ENCODE measurements around the gene KIF26B. TPM values are rescaled to one million over a fixed set of nuclear protein-coding genes. Genes with fewer than 3 reads are reported as not detected.
A peak's percentile ranks its signal among the peaks of the same experiment; 100 is the strongest.

The KIF26B gene
- total and polyA plus RNA-seq, 2 experiments from 2014 or later: 2.5 to 8.0 TPM

- TF ChIP-seq EZH2 (IDR thresholded peaks at IDR 0.05; ENCODE audit: insufficient read depth, poor library complexity, severe bottlenecking): no peak
- no peak for TF ChIP-seq EZH2phosphoT487 (IDR thresholded peaks at IDR 0.05; ENCODE audit: insufficient read depth, low read depth)
Observed at GRCh38 chr1:245229051-245229450, 74.3 kb downstream of the KIF26B start.

GRCh38 chr1:245232931-245233330, 78.1 kb downstream of the KIF26B start:
- Histone ChIP-seq H3K36me3 (ENCODE audit: low read depth) (no peaks in the 10 kb centered on the region), H3K9me2 (ENCODE audit: insufficient read depth) (no peaks in the 10 kb centered on the region), H3K27ac (peak overlapping the region; percentile 55), H3K9me3 (ENCODE audit: low read depth) (no peaks in the 10 kb centered on the region), H3K4me2 (ENCODE audit: unreplicated experiment) (peak overlapping the region; percentile 46), H3K79me2 (ENCODE audit: insufficient read depth) (no peaks in the 10 kb centered on the region), H4K20me1 (ENCODE audit: insufficient read depth) (no peaks in the 10 kb centered on the region), H3K4me3 (peak overlapping the region; percentile 5; the same call in 1 of the 2 replicates), H3F3A (ENCODE audit: insufficient read depth) (peaks cover 18% of the 10 kb centered on the region), H3K27me3 (replicated peaks; ENCODE audit: insufficient read depth) (no peaks in the 10 kb centered on the region), H3K9ac (no peak overlapping the region), H3K4me1 (ENCODE audit: insufficient read depth) (peaks cover 15% of the 10 kb centered on the region; the same call in 1 of the 2 replicates), H2AFZ (peak overlapping the region; percentile 59)
- in situ Hi-C loops (cut with MboI): no loop called here
- TF ChIP-seq EZH2 (IDR thresholded peaks at IDR 0.05; ENCODE audit: insufficient read depth, poor library complexity, severe bottlenecking) (no peak), EZH2phosphoT487 (IDR thresholded peaks at IDR 0.05; ENCODE audit: insufficient read depth, low read depth) (no peak)
- WGBS, 2 experiments (ENCODE audit: low coverage in 1 of 2, low lambda C conversion rate in 2 of 2, missing lambda C conversion rate in 2 of 2): 9 to 10% methylated on average over 6 of the region's 6 CpGs
- DNase-seq: peak; percentile 88

More at GRCh38 chr1:245229051-245229450, 74.3 kb downstream of the KIF26B start:
- Histone ChIP-seq H3K4me1 (ENCODE audit: insufficient read depth) (peaks cover 4% of the 10 kb centered on the region; the same call in 1 of the 2 replicates), H3K79me2 (ENCODE audit: insufficient read depth) (no peaks in the 10 kb centered on the region), H2AFZ (no peak overlapping the region), H3K27me3 (replicated peaks; ENCODE audit: insufficient read depth) (no peaks in the 10 kb centered on the region), H3K9ac (no peak overlapping the region), H3K4me3 (no peak overlapping the region), H3F3A (ENCODE audit: insufficient read depth) (peaks cover 18% of the 10 kb centered on the region), H3K9me2 (ENCODE audit: insufficient read depth) (no peaks in the 10 kb centered on the region), H3K4me2 (ENCODE audit: unreplicated experiment) (no peak overlapping the region), H4K20me1 (ENCODE audit: insufficient read depth) (no peaks in the 10 kb centered on the region), H3K36me3 (ENCODE audit: low read depth) (no peaks in the 10 kb centered on the region), H3K27ac (no peak overlapping the region), H3K9me3 (ENCODE audit: low read depth) (no peaks in the 10 kb centered on the region)
- DNase-seq: no peak
- in situ Hi-C loops (cut with MboI): no loop called here
- WGBS, 2 experiments (ENCODE audit: low coverage in 1 of 2, low lambda C conversion rate in 2 of 2, missing lambda C conversion rate in 2 of 2): 75 to 82% methylated on average over 8 of the region's 8 CpGs

DNA sequence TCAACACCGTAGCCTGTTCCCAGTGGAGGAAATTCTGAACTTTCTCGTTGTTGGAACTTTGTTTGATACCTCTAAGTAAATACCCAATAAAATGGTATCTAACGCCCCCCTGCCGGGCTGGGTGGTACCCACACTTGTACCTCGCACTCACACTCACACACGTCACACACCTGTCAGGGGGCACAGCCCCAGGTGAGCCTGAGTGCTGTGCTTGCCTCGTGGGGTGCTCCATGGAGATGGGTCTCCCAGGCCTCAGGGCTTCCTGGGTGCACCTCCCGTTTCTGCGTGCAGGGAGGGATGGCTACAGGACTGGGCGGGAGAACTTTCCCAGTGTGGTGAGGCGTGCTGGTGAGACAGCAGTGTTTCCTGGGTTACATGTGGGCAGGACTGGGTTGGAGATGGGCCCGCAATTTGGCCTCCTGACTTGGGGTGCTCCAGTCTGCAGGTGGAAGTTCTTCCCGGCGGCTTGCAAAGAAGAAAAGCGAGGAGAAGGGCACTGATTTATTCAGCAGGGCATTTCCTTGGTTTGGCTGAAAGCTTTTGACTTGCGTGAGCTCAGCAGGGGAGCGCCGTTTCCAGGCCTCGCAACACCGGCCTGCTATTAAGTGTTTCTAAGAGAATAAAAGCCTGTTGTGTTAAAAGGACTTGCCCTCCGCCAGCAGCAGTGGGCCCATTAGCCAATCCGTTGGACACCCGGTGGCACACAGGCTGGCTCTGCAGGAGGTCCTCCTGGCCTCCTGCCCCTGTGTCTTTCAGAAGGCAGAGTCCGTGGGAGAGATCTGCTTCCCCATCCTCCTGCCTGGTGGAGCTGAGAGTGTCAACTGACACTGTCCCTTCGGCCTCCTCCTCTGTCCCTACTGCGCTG, 79.7 kb downstream of the KIF26B start:
- Histone ChIP-seq H3K4me2 (ENCODE audit: unreplicated experiment) (peak overlapping the region; percentile 64), H3K27me3 (replicated peaks; ENCODE audit: insufficient read depth) (no peaks in the 10 kb centered on the region), H4K20me1 (ENCODE audit: insufficient read depth) (no peaks in the 10 kb centered on the region), H3K9me2 (ENCODE audit: insufficient read depth) (no peaks in the 10 kb centered on the region), H3K27ac (no peak overlapping the region), H3F3A (ENCODE audit: insufficient read depth) (peaks cover 18% of the 10 kb centered on the region), H2AFZ (peak overlapping the region; percentile 70), H3K4me3 (no peak overlapping the region), H3K79me2 (ENCODE audit: insufficient read depth) (no peaks in the 10 kb centered on the region), H3K9ac (no peak overlapping the region), H3K9me3 (ENCODE audit: low read depth) (no peaks in the 10 kb centered on the region), H3K36me3 (ENCODE audit: low read depth) (no peaks in the 10 kb centered on the region), H3K4me1 (ENCODE audit: insufficient read depth) (peaks cover 15% of the 10 kb centered on the region; the same call in 1 of the 2 replicates)
- 67 to 73% methylated on average over 26 of the region's 26 CpGs for WGBS, 2 experiments (ENCODE audit: low coverage in 1 of 2, low lambda C conversion rate in 2 of 2, missing lambda C conversion rate in 2 of 2)
- DNase-seq: no peak
- TF ChIP-seq EZH2 (IDR thresholded peaks at IDR 0.05; ENCODE audit: insufficient read depth, poor library complexity, severe bottlenecking) (no peak), EZH2phosphoT487 (IDR thresholded peaks at IDR 0.05; ENCODE audit: insufficient read depth, low read depth) (no peak)
- in situ Hi-C loops (cut with MboI): no loop called here

DNA sequence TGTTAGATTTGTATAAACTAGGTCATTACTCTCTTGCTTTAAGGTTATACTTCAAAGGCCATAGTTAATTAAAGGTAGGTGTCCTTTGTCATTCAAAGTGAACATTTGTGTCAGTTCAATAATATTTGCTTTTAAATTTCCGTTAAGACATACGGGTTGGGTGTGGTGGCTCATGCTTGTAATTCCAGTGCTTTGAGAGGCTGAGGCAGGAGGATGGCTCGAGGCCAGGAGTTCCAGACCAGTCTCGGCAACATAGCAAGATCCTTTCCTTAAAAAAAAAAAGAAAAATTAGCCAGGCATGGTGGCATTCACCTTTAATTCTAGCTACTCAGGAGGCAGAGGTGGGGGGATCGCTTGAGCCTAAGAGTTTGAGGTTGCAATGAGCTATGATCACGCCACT, 80.4 kb downstream of the KIF26B start:
- Histone ChIP-seq H3K4me2 (ENCODE audit: unreplicated experiment) (peak overlapping the region; percentile 64), H3K27me3 (replicated peaks; ENCODE audit: insufficient read depth) (no peaks in the 10 kb centered on the region), H3K27ac (no peak overlapping the region), H2AFZ (peak overlapping the region; percentile 70), H4K20me1 (ENCODE audit: insufficient read depth) (no peaks in the 10 kb centered on the region), H3K9me3 (ENCODE audit: low read depth) (no peaks in the 10 kb centered on the region), H3K4me1 (ENCODE audit: insufficient read depth) (peaks cover 15% of the 10 kb centered on the region; the same call in 1 of the 2 replicates), H3K79me2 (ENCODE audit: insufficient read depth) (no peaks in the 10 kb centered on the region), H3K9ac (0 out of 2 replicates have a peak overlapping the region, but pooled peaks have one; percentile 27), H3K36me3 (ENCODE audit: low read depth) (no peaks in the 10 kb centered on the region), H3F3A (ENCODE audit: insufficient read depth) (peaks cover 18% of the 10 kb centered on the region), H3K4me3 (peak overlapping the region; percentile 18; the same call in 1 of the 2 replicates), H3K9me2 (ENCODE audit: insufficient read depth) (no peaks in the 10 kb centered on the region)
- 16 to 18% methylated on average over 6 of the region's 6 CpGs for WGBS, 2 experiments (ENCODE audit: low coverage in 1 of 2, low lambda C conversion rate in 2 of 2, missing lambda C conversion rate in 2 of 2)
- in situ Hi-C loops (cut with MboI): no loop called here
- TF ChIP-seq EZH2 (IDR thresholded peaks at IDR 0.05; ENCODE audit: insufficient read depth, poor library complexity, severe bottlenecking): no peak
- TF ChIP-seq EZH2phosphoT487 (IDR thresholded peaks at IDR 0.05; ENCODE audit: insufficient read depth, low read depth): no peak
- DNase-seq: peak; percentile 50

Measured in GM23248 (cell line).